MM.1S (cell line): ENCODE data around the gene LNX1.

Experiments used
- CTCF ChIP-seq: fragments of 300-600 bp; sonication (generic); IDR thresholded peaks from 2 replicates; pipeline ENCODE4 v1.5.1; 2016; ENCODE audit warnings: antibody characterized with exemption, low read length, mixed read lengths
- EZH2 ChIP-seq: fragments of 300-600 bp; sonication (generic); optimal IDR thresholded peaks from 2 replicates; pipeline ENCODE3; 2017; ENCODE audit warnings: low read depth, mild to moderate bottlenecking, antibody characterized with exemption, low read length, mixed read lengths
- EZH2phosphoT487 ChIP-seq: fragments of 300-600 bp; sonication (generic); IDR thresholded peaks from 2 replicates; pipeline ENCODE4 v1.6.1; 2018; ENCODE audit warnings: antibody characterized with exemption, low read length

GRCh38 chr4:53595834-53596233 lies 4.5 kb upstream of the LNX1 start:
- no peak for TF ChIP-seq CTCF
- no peak for TF ChIP-seq EZH2
- TF ChIP-seq EZH2phosphoT487 = no peak
